ENCODE results near the gene LTC4S. TPM values are rescaled to one million over a fixed set of nuclear protein-coding genes. Genes with fewer than 3 reads are reported as not detected.

Gene LTC4S
- total and polyA plus RNA-seq, 2 donors (not counting 3 experiments of a cell fraction or from before 2014, with no cell fraction given) = 0.95 to 6.3 TPM

DNA sequence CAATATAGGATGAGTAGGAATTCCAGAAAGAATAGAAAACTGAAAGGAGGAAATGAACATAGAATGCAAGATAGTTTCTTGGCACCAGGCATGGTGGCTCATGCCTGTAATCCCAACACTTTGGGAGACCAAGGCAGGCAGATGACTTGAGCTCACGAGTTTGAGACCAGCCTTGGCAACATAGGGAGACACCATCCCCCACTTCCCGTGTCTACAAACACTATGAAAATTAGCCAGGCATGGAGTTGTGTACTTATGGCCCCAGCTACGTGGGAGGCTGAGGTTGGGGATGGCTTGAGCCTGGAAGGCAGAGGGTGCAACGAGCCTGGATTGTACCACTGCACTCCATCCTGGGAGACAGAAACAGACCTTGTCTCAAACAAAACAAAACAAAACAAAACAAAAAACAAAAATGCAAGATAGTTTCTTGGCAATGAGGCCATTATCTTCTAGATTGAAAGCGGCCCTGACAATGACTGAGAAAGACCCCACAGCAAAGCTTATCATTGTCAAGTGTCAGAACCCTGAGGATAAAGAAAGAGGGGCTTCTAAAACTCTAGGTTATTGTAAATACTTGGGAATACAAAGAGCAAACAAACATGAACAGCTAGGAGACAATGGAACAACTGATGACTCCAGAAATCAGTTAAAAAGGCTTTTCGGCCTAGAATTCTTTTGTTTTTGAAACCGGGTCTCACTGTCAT, 36.1 kb downstream of the LTC4S start:
- Histone ChIP-seq H3K36me3 (ENCODE audit: control insufficient read depth in 2 of 2, extremely low read depth in 1 of 2, insufficient read depth in 2 of 2, low read length in 2 of 2) (peaks cover 25 to 64% of the 10 kb centered on the region in 2 experiments), H3K4me1 (ENCODE audit: control insufficient read depth, extremely low read depth, insufficient read depth, low read length) (no peaks in the 10 kb centered on the region), H3K79me2 (ENCODE audit: control insufficient read depth, insufficient read depth, low read length) (peaks cover 15% of the 10 kb centered on the region), H3K9ac (replicated peaks; ENCODE audit: extremely low read depth, insufficient read depth, low read length) (no peak overlapping the region), H3K9me3 (replicated peaks; ENCODE audit: control insufficient read depth, insufficient read depth, low read length) (no peaks in the 10 kb centered on the region), H3K4me2 (ENCODE audit: insufficient read depth, low read length) (no peak overlapping the region), H4K20me1 (replicated peaks; ENCODE audit: control insufficient read depth, extremely low read depth, insufficient read depth, low read length) (no peaks in the 10 kb centered on the region), H2AFZ (ENCODE audit: low read depth, low read length) (no peak overlapping the region), H3K27me3 (ENCODE audit: control insufficient read depth in 2 of 2, insufficient read depth in 2 of 2, low read length in 2 of 2) (no peaks in the 10 kb centered on the region), H3K27ac (ENCODE audit: insufficient read depth, low read depth, low read length) (no peak overlapping the region), H3K9me1 (replicated peaks; ENCODE audit: control insufficient read depth, extremely low read depth, insufficient read depth, low read length) (no peaks in the 10 kb centered on the region), H3K4me3 (replicated peaks in 1 of 3; ENCODE audit: insufficient read depth in 1 of 3, low read depth in 1 of 3, low read length in 3 of 3) (no peak overlapping the region)
- TF ChIP-seq POLR2A (IDR thresholded peaks at IDR 0.05; ENCODE audit: low read depth, low read length) (no peak), MYC (IDR thresholded peaks at IDR 0.05; ENCODE audit: low read depth, low read length) (no peak), FOS (IDR thresholded peaks at IDR 0.05; ENCODE audit: borderline replicate concordance, insufficient read depth, low read length) (no peak), EZH2 (IDR thresholded peaks at IDR 0.05; ENCODE audit: borderline replicate concordance, low read depth, low read length, severe bottlenecking) (no peak), GATA2 (IDR thresholded peaks at IDR 0.05; ENCODE audit: insufficient read depth, insufficient read length, low read depth, low read length) (no peak), JUN (IDR thresholded peaks at IDR 0.05; ENCODE audit: borderline replicate concordance, insufficient read depth, insufficient read length, low read depth) (no peak), POLR2AphosphoS5 (IDR thresholded peaks at IDR 0.05; ENCODE audit: insufficient read depth, low read depth, low read length) (no peak)
- TF ChIP-seq, protein P1, sequence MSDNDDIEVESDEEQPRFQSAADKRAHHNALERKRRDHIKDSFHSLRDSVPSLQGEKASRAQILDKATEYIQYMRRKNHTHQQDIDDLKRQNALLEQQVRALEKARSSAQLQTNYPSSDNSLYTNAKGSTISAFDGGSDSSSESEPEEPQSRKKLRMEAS (IDR thresholded peaks at IDR 0.05; ENCODE audit: insufficient read depth, insufficient read length) = no peak
- TF ChIP-seq, protein P2, sequence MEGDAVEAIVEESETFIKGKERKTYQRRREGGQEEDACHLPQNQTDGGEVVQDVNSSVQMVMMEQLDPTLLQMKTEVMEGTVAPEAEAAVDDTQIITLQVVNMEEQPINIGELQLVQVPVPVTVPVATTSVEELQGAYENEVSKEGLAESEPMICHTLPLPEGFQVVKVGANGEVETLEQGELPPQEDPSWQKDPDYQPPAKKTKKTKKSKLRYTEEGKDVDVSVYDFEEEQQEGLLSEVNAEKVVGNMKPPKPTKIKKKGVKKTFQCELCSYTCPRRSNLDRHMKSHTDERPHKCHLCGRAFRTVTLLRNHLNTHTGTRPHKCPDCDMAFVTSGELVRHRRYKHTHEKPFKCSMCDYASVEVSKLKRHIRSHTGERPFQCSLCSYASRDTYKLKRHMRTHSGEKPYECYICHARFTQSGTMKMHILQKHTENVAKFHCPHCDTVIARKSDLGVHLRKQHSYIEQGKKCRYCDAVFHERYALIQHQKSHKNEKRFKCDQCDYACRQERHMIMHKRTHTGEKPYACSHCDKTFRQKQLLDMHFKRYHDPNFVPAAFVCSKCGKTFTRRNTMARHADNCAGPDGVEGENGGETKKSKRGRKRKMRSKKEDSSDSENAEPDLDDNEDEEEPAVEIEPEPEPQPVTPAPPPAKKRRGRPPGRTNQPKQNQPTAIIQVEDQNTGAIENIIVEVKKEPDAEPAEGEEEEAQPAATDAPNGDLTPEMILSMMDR (IDR thresholded peaks at IDR 0.05; ENCODE audit: extremely low read depth in 1 of 2, insufficient read depth in 1 of 2, low read depth in 1 of 2, low read length in 2 of 2) = no peak
- ChIA-PET CTCF (interaction anchor here (1.1 to 2.2 kb wide), 3 partner anchors 28 to 67 kb away, joined by 3 to 9 read pairs (median 6); partner anchors contain the start of gene LTC4S), POLR2A (interaction anchor here (0.9 kb wide), 1 partner anchor 8 kb away, joined by 3 read pairs; no protein-coding TSS in a partner anchor)
- dilution Hi-C loops (cut with MboI; ENCODE audit: extremely low pct_ligation_motif_present, low sequenced_read_pairs) (no loop called here), intact Hi-C loops (cut with micrococcal nuclease) (no loop called here)
- DNase-seq (ENCODE audit: low read depth, low spot score) = no peak
- FAIRE-seq = no peak
- no TSS peak for BruUV-seq (replicated peaks)

All from endothelial cell of umbilical vein (primary cell).